A673 (cell line): ENCODE results near the gene HDAC4. TPM values are rescaled to one million over a fixed set of nuclear protein-coding genes. Genes with fewer than 3 reads are reported as not detected.

Experiments used
- BruUV-seq: library from RNA; stranded (reverse); fragments of 400-500 nt; replicated peaks from 2 replicates; lab custom pipeline; 2021; lab: Mats Ljungman, UMichigan
- CTCF ChIA-PET: fragments of 300-600 bp; sonication (Branson Sonifier 250); formaldehyde crosslinking; loops from one replicate; lab custom pipeline; 2022; ENCODE audit warnings: antibody characterized with exemption; lab: Charles Lee
- POLR2A ChIA-PET: fragments of 300-600 bp; sonication (Branson Sonifier 250); formaldehyde crosslinking; loops from one replicate; lab custom pipeline; 2022; ENCODE audit warnings: antibody characterized with exemption; ENCODE audit not compliant: low non-redundant PET; lab: Charles Lee
- DNase-seq: peaks from one replicate; pipeline ENCODE4 v3.0.0-alpha.2; 2015; ENCODE audit warnings: low spot score
- H3K27ac ChIP-seq: fragments of 200-600 bp; sonication (generic); 2 replicates; pipeline ENCODE4 v1.5.1; 2016; ENCODE audit warnings: mixed run types, low read depth, mild to moderate bottlenecking, mixed read lengths, antibody characterized with exemption, low read length; ENCODE audit not compliant: poor library complexity, severe bottlenecking
- H3K27me3 ChIP-seq: fragments of 200-600 bp; sonication (generic); replicated peaks from 2 replicates; pipeline ENCODE4 v1.6.1; 2017; ENCODE audit warnings: mixed run types, low read depth, mild to moderate bottlenecking, mixed read lengths, antibody characterized with exemption, low read length; ENCODE audit not compliant: insufficient read depth, poor library complexity
- H3K36me3 ChIP-seq: fragments of 200-600 bp; sonication (generic); 2 replicates; pipeline ENCODE4 v1.6.1; 2016; ENCODE audit warnings: mixed run types, mild to moderate bottlenecking, mixed read lengths, antibody characterized with exemption, low read length; ENCODE audit not compliant: insufficient read depth, poor library complexity, severe bottlenecking
- H3K4me1 ChIP-seq: fragments of 200-600 bp; sonication (generic); 2 replicates; pipeline ENCODE4 v1.6.1; 2017; ENCODE audit warnings: mixed run types, mild to moderate bottlenecking, mixed read lengths, antibody characterized with exemption, low read length; ENCODE audit not compliant: insufficient read depth, poor library complexity, severe bottlenecking
- H3K4me3 ChIP-seq: fragments of 200-600 bp; sonication (generic); 2 replicates; pipeline ENCODE4 v1.5.1; 2016; ENCODE audit warnings: low read depth, mixed run types, mild to moderate bottlenecking, mixed read lengths, low read length; ENCODE audit not compliant: poor library complexity, severe bottlenecking
- H3K9me3 ChIP-seq: fragments of 200-600 bp; sonication (generic); 2 replicates; pipeline ENCODE4 v1.6.1; 2016; ENCODE audit warnings: mixed run types, low read depth, mild to moderate bottlenecking, mixed read lengths, antibody characterized with exemption, low read length; ENCODE audit not compliant: poor library complexity, severe bottlenecking
- CTCF ChIP-seq: fragments of 300-800, 200-600 bp; sonication (generic); conservative IDR thresholded peaks from 2 replicates; pipeline ENCODE4 v1.5.1; 2017; ENCODE audit warnings: low read depth, mild to moderate bottlenecking, antibody characterized with exemption, low read length, moderate library complexity, mixed read lengths
- EZH2 ChIP-seq: fragments of 200-600 bp; sonication (generic); IDR thresholded peaks from 2 replicates; pipeline ENCODE4 v1.6.1; 2017; ENCODE audit warnings: borderline replicate concordance, low read depth, mild to moderate bottlenecking, mixed read lengths, antibody characterized with exemption, low read length; ENCODE audit not compliant: poor library complexity, severe bottlenecking
- intact Hi-C: fragments of 100-400 bp; cut with micrococcal nuclease; formaldehyde crosslinking; loops from one replicate; pipeline ENCODE4 v1.10.0; 2022; ENCODE audit not compliant: unreplicated experiment
- total RNA-seq: library from RNA; stranded (reverse); gene quantifications from 2 replicates; pipeline ENCODE4 v1.2.3, GENCODE V29; 2021

The HDAC4 gene
- total RNA-seq, 1 experiment from 2014 or later: 40.0 TPM

GRCh38 chr2:239255628-239256349 lies 145.0 kb downstream of the HDAC4 start:
- Histone ChIP-seq H3K27me3 (no peaks in the 10 kb centered on the region), H3K4me3 (no peak overlapping the region), H3K9me3 (no peaks in the 10 kb centered on the region), H3K27ac (peak overlapping the region; percentile 38), H3K36me3 (no peaks in the 10 kb centered on the region), H3K4me1 (peaks cover 59% of the 10 kb centered on the region)
- DNase-seq: no peak
- TF ChIP-seq CTCF (no peak), EZH2 (no peak)
- BruUV-seq: no TSS peak
- ChIA-PET CTCF (no interaction called here), POLR2A (no interaction called here)
- intact Hi-C loops: loop anchor here (10.0 kb wide), 1 partner anchor 149 kb away; the partner anchor contains the start of gene HDAC4

GRCh38 chr2:239255218-239255617 lies 145.6 kb downstream of the HDAC4 start:
- peak overlapping the region; percentile 25 for H3K27ac ChIP-seq
- TF ChIP-seq CTCF: no peak
- TF ChIP-seq EZH2: no peak
- POLR2A ChIA-PET: no interaction called here
- CTCF ChIA-PET: no interaction called here
- no peaks in the 10 kb centered on the region for H3K9me3 ChIP-seq
- intact Hi-C loops: loop anchor here (10.0 kb wide), 1 partner anchor 150 kb away; the partner anchor contains the start of gene HDAC4
- DNase-seq: no peak
- H3K36me3 ChIP-seq: no peaks in the 10 kb centered on the region
- no peak overlapping the region for H3K4me3 ChIP-seq
- H3K27me3 ChIP-seq: no peaks in the 10 kb centered on the region
- H3K4me1 ChIP-seq: peaks cover 63% of the 10 kb centered on the region
- BruUV-seq: no TSS peak

GRCh38 chr2:239253701-239254436 lies 147.0 kb downstream of the HDAC4 start:
- peak overlapping the region; percentile 55 for H3K27ac ChIP-seq
- peaks cover 74% of the 10 kb centered on the region for H3K4me1 ChIP-seq
- TF ChIP-seq CTCF: no peak
- TF ChIP-seq EZH2: no peak
- no peaks in the 10 kb centered on the region for H3K27me3 ChIP-seq
- no peaks in the 10 kb centered on the region for H3K36me3 ChIP-seq
- BruUV-seq: no TSS peak
- DNase-seq: no peak
- intact Hi-C loops: loop anchor here (10.0 kb wide), 1 partner anchor 151 kb away; the partner anchor contains the start of gene HDAC4
- no peak overlapping the region for H3K4me3 ChIP-seq
- ChIA-PET POLR2A (no interaction called here), CTCF (no interaction called here)
- no peaks in the 10 kb centered on the region for H3K9me3 ChIP-seq
